Left forelimb (tissue), 1 donor: ENCODE measurements around the gene LTB4R2.

Source experiments
- DNase-seq: peaks from one replicate; pipeline ENCODE4 v3.0.0-alpha.2; 2018; ENCODE audit warnings: low spot score

LTB4R2 gene

GRCh38 chr14:24277606-24278321 lies 32.2 kb upstream of the LTB4R2 start:
- DNase-seq, result no peak

DNA sequence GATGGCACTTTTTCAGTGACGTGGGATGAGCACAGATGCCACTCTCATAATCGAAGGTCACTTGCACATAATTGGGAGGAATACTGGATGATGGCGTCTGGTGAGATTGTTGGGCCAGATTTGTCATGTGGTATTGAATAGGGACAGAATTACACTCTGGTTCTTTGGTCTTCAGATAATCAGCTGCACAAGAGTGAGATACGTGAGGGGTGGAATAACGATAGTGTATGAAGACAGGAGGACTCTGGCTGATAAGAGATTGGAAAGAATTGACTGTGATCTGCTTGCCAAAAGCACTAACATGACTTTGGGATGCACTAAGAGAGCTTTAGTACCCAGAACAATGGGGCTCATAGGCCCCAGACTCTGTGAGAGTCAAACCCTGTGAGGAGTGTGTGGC lies 31.5 kb upstream of the LTB4R2 start:
- DNase-seq, result no peak

- no peak for DNase-seq
These were observed 30.4 kb upstream of the LTB4R2 start for GRCh38 chr14:24279301-24280186.

GRCh38 chr14:24280797-24281460 lies 29.0 kb upstream of the LTB4R2 start:
- no peak for DNase-seq

DNA sequence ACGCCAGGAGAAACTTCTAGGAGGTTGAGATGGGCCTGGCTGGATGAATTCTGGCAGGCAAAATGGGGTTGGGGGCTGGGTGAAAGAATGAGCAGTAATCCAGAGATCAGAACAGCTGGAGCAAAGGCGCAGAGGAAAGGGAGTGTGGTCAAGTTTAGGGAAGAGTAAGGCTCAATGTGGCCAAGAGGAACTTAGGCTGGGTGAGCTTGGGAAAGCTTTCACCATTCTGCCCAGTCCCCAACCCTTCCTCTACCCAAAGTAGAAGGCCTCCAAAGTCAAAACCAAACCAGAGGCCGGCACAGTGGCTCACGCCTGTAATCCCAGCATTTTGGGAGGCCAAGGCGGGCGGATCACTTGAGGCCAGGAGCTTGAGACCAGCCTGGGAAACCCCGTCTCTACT lies 28.3 kb upstream of the LTB4R2 start:
- no peak for DNase-seq

DNA sequence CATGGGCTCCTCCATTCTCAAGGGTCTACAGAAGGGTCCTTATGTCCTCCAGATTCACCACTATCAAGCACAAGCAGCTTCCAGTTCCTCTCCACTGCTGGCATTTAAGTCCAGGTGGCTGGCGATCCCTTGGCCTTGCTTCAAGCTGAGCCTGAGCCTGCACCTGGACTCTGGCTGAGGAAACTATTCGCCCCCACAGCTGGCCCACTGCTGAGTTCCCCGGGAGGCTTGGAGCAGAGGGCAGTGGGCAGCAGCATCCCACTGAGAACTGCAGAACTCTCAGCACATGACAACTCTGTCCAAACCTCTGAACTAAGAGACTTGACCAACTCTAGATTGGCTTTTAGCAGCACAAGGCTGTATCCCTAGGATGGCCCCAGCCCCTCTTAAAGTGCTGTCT lies 27.2 kb upstream of the LTB4R2 start:
- no peak for DNase-seq

- no peak for DNase-seq
These were observed 26.0 kb upstream of the LTB4R2 start for GRCh38 chr14:24283796-24284460.

GRCh38 chr14:24284501-24285035 lies 25.4 kb upstream of the LTB4R2 start:
- no peak for DNase-seq

DNA sequence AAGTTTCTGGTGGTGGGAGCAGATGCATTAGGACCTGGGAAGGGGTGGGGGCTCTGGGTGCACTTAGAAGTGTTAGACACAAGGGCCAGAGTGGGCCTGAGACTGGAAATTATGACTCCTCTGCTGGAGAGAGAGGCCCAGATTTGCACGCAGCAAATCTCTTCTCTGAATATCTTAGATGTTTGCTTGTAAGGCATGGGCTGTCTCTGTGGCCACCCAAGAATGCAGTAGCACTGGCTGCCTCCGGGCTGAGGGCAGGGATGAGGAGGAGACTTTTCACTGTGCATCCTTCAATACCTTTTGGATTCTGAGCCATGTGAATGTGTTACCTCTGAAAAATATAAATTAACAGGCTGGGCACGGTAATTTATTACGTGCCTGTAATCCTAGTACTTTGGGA lies 24.6 kb upstream of the LTB4R2 start:
- DNase-seq, result no peak

DNA sequence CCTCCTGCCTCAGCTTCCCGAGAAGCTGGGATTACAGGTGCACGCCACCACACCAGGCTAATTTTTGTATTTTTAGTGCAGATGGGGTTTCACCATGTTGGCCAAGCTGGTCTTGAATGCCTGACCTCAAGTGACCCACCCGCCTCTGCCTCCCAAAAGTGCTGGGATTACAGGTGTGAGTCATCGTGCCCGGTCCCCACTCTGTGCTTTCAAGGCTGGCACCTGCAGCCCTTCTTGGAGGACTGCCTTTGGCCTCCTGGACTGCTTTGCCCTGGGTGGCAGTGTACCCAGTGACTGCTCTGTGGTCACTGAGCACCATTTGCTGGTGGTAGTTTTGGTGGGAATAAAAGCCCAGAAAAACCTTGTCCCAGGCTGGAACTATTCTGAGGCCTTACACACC lies 22.9 kb upstream of the LTB4R2 start:
- no peak for DNase-seq

DNA sequence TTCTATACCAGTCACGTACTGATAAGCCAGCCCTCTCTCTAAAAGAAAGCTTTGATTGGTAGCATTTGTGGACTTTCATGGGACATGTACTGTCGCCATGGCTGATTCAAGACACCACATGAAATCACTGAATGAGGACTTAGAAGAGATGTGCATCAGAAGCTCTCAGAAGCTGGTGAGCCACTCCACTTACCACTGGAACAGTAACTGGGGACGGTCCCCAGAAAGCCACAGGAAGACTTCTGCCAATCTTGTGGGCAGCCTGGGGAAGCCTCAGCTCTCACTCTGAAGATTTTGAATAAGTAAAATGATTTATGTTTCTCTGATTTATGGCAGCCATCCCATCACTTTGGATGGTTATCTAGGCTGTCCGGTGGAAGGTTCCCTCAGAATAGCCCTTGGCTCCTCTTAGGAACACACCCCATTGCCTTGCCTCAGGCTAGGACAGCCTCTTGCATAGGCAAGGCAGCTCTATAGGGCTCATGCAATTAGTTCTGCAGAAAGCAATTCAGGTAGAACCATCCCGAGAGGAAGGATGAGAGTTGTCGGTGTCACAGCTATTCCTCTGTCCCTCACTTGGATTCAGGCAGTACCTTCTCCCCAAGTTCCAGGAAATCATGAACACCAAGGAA lies 20.2 kb upstream of the LTB4R2 start:
- DNase-seq, result no peak

GRCh38 chr14:24290746-24291145 lies 19.2 kb upstream of the LTB4R2 start:
- DNase-seq, result no peak

- DNase-seq, result no peak
These were observed 18.4 kb upstream of the LTB4R2 start for GRCh38 chr14:24291446-24292117.

GRCh38 chr14:24292118-24292807 lies 17.7 kb upstream of the LTB4R2 start:
- no peak for DNase-seq

DNA sequence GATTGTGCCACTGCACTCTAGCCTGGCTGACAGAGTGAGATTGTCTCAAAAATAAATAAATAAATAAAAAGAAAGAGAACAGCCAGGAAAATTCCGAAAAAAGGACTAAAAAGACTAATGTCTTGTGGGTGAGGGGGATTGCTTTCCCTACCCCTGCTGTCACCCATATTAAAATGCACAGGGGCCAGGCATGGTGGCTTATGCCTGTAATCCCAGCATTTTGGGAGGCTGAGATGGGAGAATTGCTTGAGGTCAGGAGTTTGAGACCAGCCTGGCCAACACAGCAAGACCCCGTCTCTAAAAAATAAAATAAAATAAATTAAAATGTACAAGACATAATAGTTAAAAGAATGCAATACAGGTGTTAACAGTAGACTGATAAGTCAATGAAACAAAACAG lies 16.4 kb upstream of the LTB4R2 start:
- no peak for DNase-seq

DNA sequence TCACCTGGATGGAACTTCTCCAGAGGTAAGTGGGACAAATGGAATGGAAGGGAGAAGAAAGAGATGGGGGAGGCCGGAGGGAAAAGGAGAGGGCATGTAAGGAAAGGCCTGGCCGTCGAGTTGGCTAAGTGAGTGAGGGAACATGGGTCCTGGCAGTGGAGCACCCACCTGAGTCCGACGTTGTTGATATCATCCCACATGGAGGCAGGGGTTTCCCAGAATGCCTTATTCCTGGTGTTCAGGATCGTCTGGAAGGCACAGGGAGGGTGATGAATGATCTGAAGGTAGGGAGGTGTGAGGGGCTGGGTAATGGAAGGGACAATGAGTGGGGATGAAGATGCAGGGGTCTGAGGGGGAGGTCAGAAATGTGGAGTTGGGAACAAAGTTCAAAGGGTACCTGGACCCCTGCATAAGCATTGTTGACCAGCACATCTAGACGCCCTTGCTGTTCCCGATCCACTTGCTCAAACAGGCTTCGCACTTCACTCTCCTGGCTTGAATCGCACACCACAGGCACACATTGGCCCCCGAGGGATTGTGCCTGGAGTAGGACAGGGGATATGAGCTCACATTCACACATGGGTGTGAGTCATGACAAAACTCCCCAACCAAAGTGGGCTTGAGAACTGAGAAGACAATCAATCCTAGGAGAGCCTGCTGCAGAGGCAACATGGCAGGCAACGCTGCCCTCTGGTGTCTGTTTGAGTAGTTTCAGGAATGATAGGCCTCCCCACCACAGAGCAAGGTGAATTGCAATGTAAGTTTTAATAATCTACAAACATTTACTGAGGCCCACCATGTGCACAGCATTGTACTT lies 13.4 kb upstream of the LTB4R2 start:
- no peak for DNase-seq

GRCh38 chr14:24297190-24297964 lies 12.6 kb upstream of the LTB4R2 start:
- DNase-seq, result no peak

- DNase-seq, result no peak
These were observed 11.1 kb upstream of the LTB4R2 start for GRCh38 chr14:24298892-24299254.
